Karpas-422 (cell line): ENCODE measurements around the gene GCSAM. TPM values are rescaled to one million over a fixed set of nuclear protein-coding genes. Genes with fewer than 3 reads are reported as not detected.

ENCODE experiments used
- DNase-seq: peaks from one replicate; pipeline ENCODE4 v3.0.0-alpha.2; 2015
- H2AFZ ChIP-seq: fragments of 200-600 bp; sonication (generic); 2 replicates; pipeline ENCODE4 v1.6.1; 2014; ENCODE audit warnings: antibody characterized with exemption, low read length, mixed read lengths
- H3K27ac ChIP-seq: fragments of 200-600 bp; sonication (generic); 2 replicates; pipeline ENCODE4 v1.5.1; 2014; ENCODE audit warnings: mild to moderate bottlenecking, low read length, moderate library complexity
- H3K27me3 ChIP-seq: fragments of 200-600 bp; sonication (generic); 2 replicates; pipeline ENCODE4 v1.6.1; 2014; ENCODE audit warnings: low read length, mixed read lengths
- H3K36me3 ChIP-seq: fragments of 200-600 bp; sonication (generic); 2 replicates; pipeline ENCODE4 v1.6.1; 2014; ENCODE audit warnings: low read length, mixed read lengths; ENCODE audit not compliant: insufficient read depth
- H3K4me1 ChIP-seq: fragments of 200-600 bp; sonication (generic); 2 replicates; pipeline ENCODE4 v1.6.1; 2014; ENCODE audit warnings: mild to moderate bottlenecking, low read length, mixed read lengths
- H3K4me2 ChIP-seq: fragments of 200-600 bp; sonication (generic); 2 replicates; pipeline ENCODE4 v1.6.1; 2014; ENCODE audit warnings: low read length, low read depth, mild to moderate bottlenecking; ENCODE audit not compliant: poor library complexity, severe bottlenecking
- H3K4me3 ChIP-seq: fragments of 200-600 bp; sonication (generic); 2 replicates; pipeline ENCODE4 v1.5.1; 2014; ENCODE audit warnings: mild to moderate bottlenecking, antibody characterized with exemption, low read length, mixed read lengths
- H3K79me2 ChIP-seq: fragments of 200-600 bp; sonication (generic); 2 replicates; pipeline ENCODE4 v1.6.1; 2014; ENCODE audit warnings: mild to moderate bottlenecking, low read length, mixed read lengths
- H3K9ac ChIP-seq: fragments of 200-600 bp; sonication (generic); 2 replicates; pipeline ENCODE4 v1.6.0; 2014; ENCODE audit warnings: low read length
- H3K9me2 ChIP-seq: fragments of 200-600 bp; sonication (generic), shearing (Covaris generic); replicated peaks from 2 replicates; pipeline ENCODE4 v1.6.0; 2014; ENCODE audit warnings: mild to moderate bottlenecking, low read length, moderate library complexity; ENCODE audit not compliant: insufficient read depth
- H3K9me3 ChIP-seq: fragments of 300-700, 200-600 bp; sonication (generic); 2 replicates; pipeline ENCODE4 v1.6.1; 2014; ENCODE audit warnings: low read length, mixed read lengths
- H4K20me1 ChIP-seq: fragments of 200-600 bp; sonication (generic); 2 replicates; pipeline ENCODE4 v1.6.1; 2014; ENCODE audit warnings: mild to moderate bottlenecking, antibody characterized with exemption, low read length, low read depth; ENCODE audit not compliant: insufficient read depth
- total RNA-seq: library from RNA; depleted of rRNA; stranded (reverse); fragments of >200 nt; shearing (Covaris generic); gene quantifications from 2 replicates; pipeline ENCODE4 v1.2.3, GENCODE V29; 2014; ENCODE audit warnings: low replicate concordance

The GCSAM gene
- total RNA-seq, 1 experiment from 2014 or later: 130 TPM

DNA sequence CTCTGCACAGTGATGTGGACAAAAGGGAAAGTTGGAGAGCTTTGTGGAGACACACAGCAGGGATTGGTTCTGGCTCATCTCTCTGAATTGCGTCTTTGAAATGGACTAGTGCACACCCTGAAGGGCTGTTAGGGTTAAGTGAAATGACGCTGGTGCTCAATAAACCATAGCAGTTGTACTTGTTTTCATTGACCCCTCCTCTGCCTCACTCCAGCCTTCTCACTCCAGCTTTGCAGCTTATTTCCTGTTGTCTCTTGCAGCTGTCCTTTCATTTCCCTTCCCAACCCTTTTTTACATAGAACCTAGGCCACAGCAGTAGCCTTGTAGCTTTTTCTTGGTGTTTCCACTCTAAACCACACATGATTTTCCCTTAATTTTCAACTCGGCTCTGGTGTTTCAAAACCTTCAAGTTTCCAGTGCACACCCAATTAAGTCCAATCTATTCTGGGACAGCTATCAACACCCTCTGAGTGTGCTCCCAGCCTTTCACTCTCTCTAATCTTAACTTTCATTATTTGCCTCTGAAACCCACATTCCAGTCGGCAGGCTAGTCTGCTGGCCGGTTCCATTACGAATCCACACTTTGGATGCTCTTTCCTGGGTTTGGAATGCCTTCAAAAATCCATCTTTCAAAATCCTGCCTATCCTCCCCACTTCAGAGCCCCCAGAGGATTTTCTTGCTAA lies 40.4 kb downstream of the GCSAM start:
- no peak overlapping the region for H3K9ac ChIP-seq
- H3K4me1 ChIP-seq: peaks cover 6% of the 10 kb centered on the region
- H2AFZ ChIP-seq: no peak overlapping the region
- DNase-seq: no peak
- H3K4me2 ChIP-seq: no peak overlapping the region
- H3K4me3 ChIP-seq: no peak overlapping the region
- no peaks in the 10 kb centered on the region for H3K79me2 ChIP-seq
- H3K9me2 ChIP-seq: no peaks in the 10 kb centered on the region
- H3K9me3 ChIP-seq: no peaks in the 10 kb centered on the region
- no peak overlapping the region for H3K27ac ChIP-seq
- H3K36me3 ChIP-seq: no peaks in the 10 kb centered on the region
- H3K27me3 ChIP-seq: no peaks in the 10 kb centered on the region
- H4K20me1 ChIP-seq: no peaks in the 10 kb centered on the region

DNA sequence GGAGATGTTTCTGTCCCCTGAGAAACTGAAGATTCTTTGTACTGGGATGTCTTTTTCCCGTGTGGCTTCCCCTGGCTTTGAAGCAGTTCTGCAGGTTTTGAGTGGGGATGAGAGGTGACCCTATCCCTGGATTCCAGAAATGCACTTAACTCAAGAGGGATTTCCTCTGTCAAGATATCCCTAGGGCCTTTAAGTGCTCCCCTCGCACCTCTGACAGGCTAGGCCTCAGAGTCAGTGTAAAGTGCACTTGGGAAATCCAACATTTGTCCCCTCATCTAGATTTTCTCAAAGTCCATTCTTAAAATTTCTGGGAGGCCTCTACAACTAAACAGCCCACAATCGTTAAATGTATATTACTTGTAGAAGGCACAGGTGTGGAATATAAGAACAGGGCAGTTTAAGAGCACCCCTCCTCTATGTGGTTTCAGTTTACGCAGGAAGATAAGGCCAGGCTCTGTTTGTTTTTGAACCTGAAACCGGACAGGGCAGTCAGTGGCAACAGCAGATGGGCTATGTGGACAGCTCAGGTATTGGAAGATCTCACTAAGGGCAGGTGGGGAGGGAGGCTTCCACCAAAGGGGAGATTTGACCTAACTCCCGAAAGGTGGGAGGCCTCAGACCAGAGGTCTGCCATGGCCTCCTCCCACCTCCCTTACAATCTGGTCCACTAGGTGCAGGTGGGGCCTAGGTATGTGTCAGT lies 42.0 kb downstream of the GCSAM start:
- no peak overlapping the region for H3K4me3 ChIP-seq
- no peaks in the 10 kb centered on the region for H3K9me3 ChIP-seq
- no peaks in the 10 kb centered on the region for H4K20me1 ChIP-seq
- no peak overlapping the region for H2AFZ ChIP-seq
- H3K79me2 ChIP-seq: no peaks in the 10 kb centered on the region
- H3K9me2 ChIP-seq: no peaks in the 10 kb centered on the region
- H3K9ac ChIP-seq: no peak overlapping the region
- no peak for DNase-seq
- H3K36me3 ChIP-seq: no peaks in the 10 kb centered on the region
- no peak overlapping the region for H3K4me2 ChIP-seq
- no peaks in the 10 kb centered on the region for H3K27me3 ChIP-seq
- H3K4me1 ChIP-seq: peaks cover 14% of the 10 kb centered on the region
- no peak overlapping the region for H3K27ac ChIP-seq

DNA sequence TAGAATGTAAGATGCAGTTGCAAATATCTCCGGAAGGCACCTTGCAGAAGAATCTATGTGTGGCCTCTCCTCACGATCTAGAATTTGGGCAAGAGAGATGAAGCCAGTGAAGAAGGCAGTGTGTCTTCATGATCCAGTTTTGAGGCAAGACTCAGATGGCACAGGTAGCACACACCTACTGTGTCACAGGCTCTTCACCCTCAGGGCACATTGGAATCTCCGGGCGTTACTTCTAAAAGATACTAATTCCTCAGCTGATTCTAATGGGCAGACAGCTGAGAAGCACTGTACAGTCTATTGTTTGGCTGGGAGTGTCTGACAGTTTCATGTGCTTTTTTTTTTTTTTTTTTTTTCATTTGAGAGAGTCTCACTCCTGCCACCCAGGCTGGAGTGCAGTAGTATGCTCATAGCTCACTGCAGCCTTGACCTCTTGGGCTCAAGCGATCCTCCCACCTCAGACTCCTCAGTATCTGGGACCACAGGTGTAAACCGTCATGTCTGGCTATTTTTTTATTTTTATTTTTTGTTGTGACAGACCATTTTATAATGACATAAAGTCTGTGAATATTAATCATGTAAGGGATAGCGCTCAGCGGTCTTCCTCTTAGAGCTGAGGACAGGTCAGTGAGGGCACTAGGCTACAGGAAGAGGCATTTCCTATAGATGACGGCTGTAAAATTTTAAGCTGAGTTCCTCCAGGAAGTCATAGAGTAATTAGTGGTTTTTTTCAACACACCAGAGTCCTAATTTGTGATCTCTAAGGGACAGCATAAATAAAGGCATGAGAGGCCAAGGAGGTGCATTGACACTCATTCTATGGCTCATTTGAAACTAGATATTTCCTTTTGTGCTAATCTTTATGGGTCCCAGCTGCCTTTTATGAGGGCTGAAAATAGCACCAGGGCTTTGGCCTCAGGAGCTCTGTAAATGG lies 42.8 kb downstream of the GCSAM start:
- H3K27ac ChIP-seq: no peak overlapping the region
- H3K9me3 ChIP-seq: no peaks in the 10 kb centered on the region
- no peak overlapping the region for H3K4me2 ChIP-seq
- no peaks in the 10 kb centered on the region for H3K27me3 ChIP-seq
- no peaks in the 10 kb centered on the region for H4K20me1 ChIP-seq
- H3K36me3 ChIP-seq: no peaks in the 10 kb centered on the region
- no peak overlapping the region for H3K4me3 ChIP-seq
- no peaks in the 10 kb centered on the region for H3K9me2 ChIP-seq
- peaks cover 17% of the 10 kb centered on the region for H3K4me1 ChIP-seq
- no peak overlapping the region for H3K9ac ChIP-seq
- no peaks in the 10 kb centered on the region for H3K79me2 ChIP-seq
- H2AFZ ChIP-seq: no peak overlapping the region
- DNase-seq: no peak

DNA sequence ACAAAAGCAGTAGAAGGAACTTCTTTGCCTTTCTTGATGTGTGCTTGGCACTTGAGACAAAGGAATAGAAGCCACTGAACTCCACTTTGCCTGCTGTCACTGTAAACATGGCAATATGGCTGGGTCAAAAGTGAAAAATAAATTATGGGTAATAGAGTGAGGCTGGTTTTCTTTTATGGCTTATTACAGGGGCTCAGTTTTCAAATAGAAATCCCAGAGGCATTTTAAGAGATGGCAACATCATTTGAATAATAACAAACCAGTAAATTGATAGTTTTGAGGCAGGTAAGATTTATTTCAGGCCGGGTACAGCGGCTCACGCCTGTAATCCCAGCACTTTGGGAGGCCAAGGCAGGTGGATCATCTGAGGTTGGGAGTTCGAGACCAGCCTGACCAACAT lies 44.1 kb downstream of the GCSAM start:
- Histone ChIP-seq H3K79me2 (no peaks in the 10 kb centered on the region), H3K4me2 (no peak overlapping the region), H4K20me1 (no peaks in the 10 kb centered on the region), H2AFZ (no peak overlapping the region), H3K9me3 (no peaks in the 10 kb centered on the region), H3K9ac (no peak overlapping the region), H3K9me2 (no peaks in the 10 kb centered on the region), H3K27ac (no peak overlapping the region), H3K4me1 (peaks cover 17% of the 10 kb centered on the region), H3K27me3 (no peaks in the 10 kb centered on the region), H3K36me3 (no peaks in the 10 kb centered on the region), H3K4me3 (no peak overlapping the region)
- DNase-seq: no peak

DNA sequence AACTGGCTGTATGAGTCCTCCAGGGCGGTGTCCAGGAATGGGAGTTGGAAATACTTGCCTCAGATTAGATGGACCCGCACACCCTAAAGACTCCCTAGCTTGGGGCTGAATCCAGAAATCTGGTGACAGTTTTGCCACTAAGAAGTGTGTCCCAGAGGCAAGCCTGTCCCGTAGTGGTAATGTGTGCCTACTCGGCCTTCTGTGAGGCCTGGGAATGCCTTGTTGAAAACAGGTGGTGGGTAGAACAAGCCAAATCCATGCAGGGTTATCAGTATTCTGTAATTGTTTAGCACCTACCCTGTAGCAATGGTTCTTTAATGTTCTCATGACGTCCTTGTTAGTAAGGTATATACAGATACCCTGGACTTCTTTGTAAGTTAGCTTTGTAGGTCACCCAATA lies 45.3 kb downstream of the GCSAM start:
- Histone ChIP-seq H3K9me2 (no peaks in the 10 kb centered on the region), H3K27me3 (no peaks in the 10 kb centered on the region), H4K20me1 (no peaks in the 10 kb centered on the region), H3K4me2 (no peak overlapping the region), H3K27ac (no peak overlapping the region), H3K4me3 (no peak overlapping the region), H3K9me3 (no peaks in the 10 kb centered on the region), H3K4me1 (peaks cover 19% of the 10 kb centered on the region), H3K79me2 (no peaks in the 10 kb centered on the region), H3K9ac (no peak overlapping the region), H3K36me3 (no peaks in the 10 kb centered on the region), H2AFZ (no peak overlapping the region)
- DNase-seq: no peak

DNA sequence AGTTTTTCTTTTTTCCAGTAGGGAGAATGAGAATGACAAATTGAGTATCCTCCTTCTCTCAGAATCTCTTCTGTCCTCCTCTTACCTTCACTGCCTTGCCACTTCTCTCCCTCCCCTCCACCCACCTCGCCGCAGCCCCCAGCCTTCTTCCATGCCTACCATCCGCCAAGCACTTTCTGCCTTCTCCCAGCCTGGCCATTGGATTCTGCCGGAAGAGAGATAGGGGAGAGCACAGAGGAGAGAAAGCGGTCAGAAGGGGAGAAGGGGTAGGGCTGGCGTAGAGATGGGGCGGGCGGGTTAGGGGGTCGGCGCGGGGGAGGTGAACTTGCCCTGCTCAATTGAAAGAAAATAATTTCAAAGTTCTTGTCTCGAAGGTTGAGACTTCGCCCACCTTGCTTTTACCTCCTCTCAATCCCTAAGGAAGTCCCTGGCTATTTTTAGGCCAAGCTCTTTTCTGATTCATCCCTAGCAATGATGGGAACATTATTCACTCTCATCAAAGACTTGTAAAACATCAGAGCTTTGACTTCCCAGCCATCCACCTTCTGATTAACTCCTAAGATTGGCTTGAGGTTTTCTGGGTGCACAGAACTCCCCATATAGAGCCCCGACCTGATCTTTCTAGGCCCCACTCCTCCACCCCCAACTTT lies 46.0 kb downstream of the GCSAM start:
- Histone ChIP-seq H3K4me1 (peaks cover 19% of the 10 kb centered on the region), H3K27ac (no peak overlapping the region), H2AFZ (no peak overlapping the region; the same call in 1 of the 2 replicates), H3K36me3 (no peaks in the 10 kb centered on the region), H3K9me3 (no peaks in the 10 kb centered on the region), H3K79me2 (no peaks in the 10 kb centered on the region), H3K27me3 (no peaks in the 10 kb centered on the region), H3K4me3 (peak overlapping the region; percentile 58), H3K9me2 (no peaks in the 10 kb centered on the region), H3K9ac (no peak overlapping the region), H3K4me2 (peak overlapping the region; percentile 65), H4K20me1 (no peaks in the 10 kb centered on the region)
- DNase-seq: no peak

DNA sequence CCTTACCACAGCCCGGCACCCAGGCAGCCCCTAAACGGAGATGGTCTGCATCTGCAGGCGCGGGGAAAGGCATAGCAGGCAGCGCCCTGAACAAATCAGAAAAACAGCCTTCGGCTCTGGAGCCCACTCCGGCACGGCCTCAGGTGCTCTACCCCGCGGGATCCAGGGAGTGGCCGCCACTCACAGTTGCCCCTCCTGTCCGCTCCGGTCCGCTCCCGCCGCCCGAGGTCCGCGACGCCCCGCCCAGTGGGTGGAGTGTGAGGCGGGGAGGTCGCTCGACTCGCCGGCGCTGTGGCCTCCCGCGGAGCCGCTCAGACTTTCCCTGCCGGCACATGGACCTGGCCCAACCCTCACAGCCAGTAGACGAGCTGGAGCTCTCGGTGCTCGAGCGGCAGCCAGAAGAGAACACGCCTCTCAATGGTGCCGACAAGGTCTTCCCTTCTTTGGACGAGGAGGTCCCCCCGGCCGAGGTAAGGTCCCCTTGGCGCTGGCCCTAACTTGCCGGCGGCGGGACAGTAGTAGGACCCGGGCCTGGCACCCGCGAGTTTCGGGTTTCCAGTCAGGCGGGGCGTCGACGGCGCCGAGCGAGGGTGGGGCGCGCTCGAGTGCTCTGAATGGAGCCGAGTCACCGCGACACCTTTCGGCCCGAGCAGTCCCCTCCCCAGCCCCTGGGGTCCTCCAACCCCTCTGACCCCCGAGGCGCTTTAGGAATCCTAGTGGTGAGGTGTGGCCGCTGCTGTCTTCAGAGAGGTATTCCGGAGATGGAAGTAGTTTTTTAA lies 46.8 kb downstream of the GCSAM start, which contains the start of gene C3orf52:
C3orf52 (plus strand) TSS at position 314 of the 779 bp plus-strand sequence; CDS start at position 333, 19 bp downstream.
- H3K9me2 ChIP-seq: no peaks in the 10 kb centered on the region
- peak within 1 kb of the TSS; percentile 45 for H3K9ac ChIP-seq
- H3K4me2 ChIP-seq: peak within 1 kb of the TSS; percentile 65
- no peaks in the 10 kb centered on the region for H3K9me3 ChIP-seq
- peak within 1 kb of the TSS; percentile 40; the same call in 1 of the 2 replicates for H2AFZ ChIP-seq
- peak; percentile 44 for DNase-seq
- H3K4me1 ChIP-seq: peaks cover 19% of the 10 kb centered on the region
- H3K27me3 ChIP-seq: no peaks in the 10 kb centered on the region
- no peak within 1 kb of the TSS for H3K27ac ChIP-seq
- no peaks in the 10 kb centered on the region for H4K20me1 ChIP-seq
- no peaks in the 10 kb centered on the region for H3K36me3 ChIP-seq
- H3K79me2 ChIP-seq: no peaks in the 10 kb centered on the region
- peak within 1 kb of the TSS; percentile 58 for H3K4me3 ChIP-seq
